Adrenal gland (tissue), 12 donors: ENCODE results near the gene SEZ6L2. TPM values are rescaled to one million over a fixed set of nuclear protein-coding genes. Genes with fewer than 3 reads are reported as not detected.

ENCODE experiments used
- DNase-seq, 7 donors: peaks; one replicate each; pipeline ENCODE4 v3.0.0-alpha.2; 2019 to 2020
- H3K27ac ChIP-seq, 5 donors: fragments of 200-600 bp; sonication (generic) in 4 of 5; 1 replicate in 3 of 5; 2 replicates in 2 of 5; pipeline versions ENCODE4 v1.5.1 to v1.8.0; 2016 to 2020; ENCODE audit warnings: mild to moderate bottlenecking in 1 of 5
- H3K27me3 ChIP-seq: fragments of 200-600 bp; 2 replicates; pipeline ENCODE4 v1.8.0; 2021
- H3K36me3 ChIP-seq, 2 donors: fragments of 200-600 bp; replicated peaks in 1 of 2; 1 replicate in 1 of 2; 2 replicates in 1 of 2; pipeline versions ENCODE4 v1.5.1 to v1.8.0; 2018 to 2022
- H3K4me1 ChIP-seq, 2 donors: fragments of 200-600 bp; replicated peaks in 1 of 2; 1 replicate in 1 of 2; 2 replicates in 1 of 2; pipeline versions ENCODE4 v1.5.1 to v1.8.0; 2018 to 2021
- H3K4me3 ChIP-seq, 4 donors: fragments of 200-600 bp; sonication (generic) in 3 of 4; one replicate each; pipeline ENCODE4 v1.5.1; 2016 to 2018
- H3K9me3 ChIP-seq, 3 donors: fragments of 200-600 bp; sonication (generic) in 1 of 3; replicated peaks in 1 of 3; 1 replicate in 2 of 3; 2 replicates in 1 of 3; pipeline versions ENCODE4 v1.5.1 to v1.8.0; 2016 to 2021
- POLR2A ChIP-seq, 2 donors: fragments of 450-650 bp; IDR thresholded peaks; one replicate each; pipeline ENCODE4 v1.6.1; 2017; ENCODE audit warnings: antibody characterized with exemption in 2 of 2, mild to moderate bottlenecking in 2 of 2, moderate library complexity in 1 of 2
- WGBS, 4 donors: extraction: QIAGEN DNeasy Blood & Tissue Kit in 2 of 4; methylation state at CpG; one replicate each; pipeline versions ENCODE4 v1.1.5 to v1.1.7; 2013 to 2017; 5-methylcytosine and 5-hydroxymethylcytosine counted together
- intact Hi-C, 2 donors: fragments of 100-400 bp; cut with DNase I; formaldehyde crosslinking; loops; one replicate each; pipeline versions ENCODE4 v1.14.1 to v1.15.0; 2022 to 2023
- polyA plus RNA-seq, 3 donors: library from polyadenylated mRNA; stranded (reverse); fragments of 200-250 nt in 2 of 3; fragments of 350-450 nt in 1 of 3; fragmentation: Illumina TruSeq in 1 of 3; extraction: RNeasy Lipid Tissue Mini Kit (QIAGEN cat#74804) in 1 of 3; gene quantifications; one replicate each; pipeline ENCODE4 v1.2.3, GENCODE V29; 2013 to 2014
- total RNA-seq, 9 donors: library from RNA; depleted of rRNA in 4 of 9; stranded (reverse); fragments of >200 nt in 4 of 9; fragments of 120-200 nt in 1 of 9; fragmentation: NEBNext Ultra II Directional in 1 of 9; extraction: Animal tissue kit (Norgen Biotek cat#: 25700) in 1 of 9; gene quantifications; one replicate each; pipeline versions ENCODE4 v1.1.0 to v1.2.4, GENCODE V29; 2013 to 2023
- TF ChIP-seq, protein P1 (sequence below), 6 experiments: fragments of 450-650 bp in 4 of 6; fragments of 200-600 bp in 2 of 6; sonication (generic) in 1 of 6; IDR thresholded peaks; 1 replicate in 5 of 6; 2 replicates in 1 of 6; pipeline versions ENCODE4 v1.5.1 to v1.8.0; 2016 to 2021; ENCODE audit warnings: antibody characterized with exemption in 6 of 6, mild to moderate bottlenecking in 2 of 6, moderate library complexity in 1 of 6
- donor health status: healthy with polysubstance abuse.
- donor health status: Bipolar disorder and iron deficiency.
- donor health status: DM: yes; HTN: yes; CAD: no.
- donor health status: DM: no; HTN: no; CAD: no.
- donor health status: DM: no; HTN: no; CAD: no.
- donor health status: DM: yes; HTN: yes; CAD: no.

The SEZ6L2 gene
- total and polyA plus RNA-seq, 12 donors, result 7.5 to 302 (median 36.2) TPM

DNA sequence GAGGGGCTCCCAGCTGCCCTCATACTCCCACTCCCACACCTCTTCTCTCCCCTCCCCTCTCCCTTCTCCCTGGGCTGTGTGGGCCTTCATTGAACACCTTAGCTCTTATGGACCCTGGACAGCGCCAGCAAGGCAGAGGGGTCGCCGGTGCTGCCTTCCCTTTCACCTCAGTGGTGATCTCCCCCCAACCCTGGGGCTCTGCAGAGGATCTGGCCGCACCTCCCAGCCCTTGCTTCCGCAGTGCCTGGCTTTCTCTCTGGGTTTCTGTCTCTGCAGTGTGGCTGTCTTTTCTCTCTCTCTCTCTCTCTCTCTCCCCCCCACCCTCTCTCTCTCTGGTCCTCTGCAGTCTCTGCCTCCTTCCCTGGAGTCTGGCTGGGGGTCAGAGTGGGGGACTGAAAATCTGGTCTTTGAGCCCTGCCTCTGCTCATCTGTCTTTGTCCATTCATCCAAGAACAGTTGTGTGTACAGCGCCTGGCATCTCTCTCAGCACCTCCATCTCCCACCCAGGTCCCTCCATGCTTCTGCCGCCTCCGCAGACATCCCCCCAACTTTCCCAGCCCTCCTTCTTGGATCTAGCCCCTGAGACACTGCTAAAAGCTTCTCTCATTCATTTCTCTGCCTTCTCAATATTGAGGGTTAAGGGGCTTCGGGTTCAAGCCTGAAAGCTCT lies 1.1 kb downstream of the SEZ6L2 start:
- TF ChIP-seq POLR2A (IDR thresholded peaks at IDR 0.05), result no peak
- TF ChIP-seq, protein P1, sequence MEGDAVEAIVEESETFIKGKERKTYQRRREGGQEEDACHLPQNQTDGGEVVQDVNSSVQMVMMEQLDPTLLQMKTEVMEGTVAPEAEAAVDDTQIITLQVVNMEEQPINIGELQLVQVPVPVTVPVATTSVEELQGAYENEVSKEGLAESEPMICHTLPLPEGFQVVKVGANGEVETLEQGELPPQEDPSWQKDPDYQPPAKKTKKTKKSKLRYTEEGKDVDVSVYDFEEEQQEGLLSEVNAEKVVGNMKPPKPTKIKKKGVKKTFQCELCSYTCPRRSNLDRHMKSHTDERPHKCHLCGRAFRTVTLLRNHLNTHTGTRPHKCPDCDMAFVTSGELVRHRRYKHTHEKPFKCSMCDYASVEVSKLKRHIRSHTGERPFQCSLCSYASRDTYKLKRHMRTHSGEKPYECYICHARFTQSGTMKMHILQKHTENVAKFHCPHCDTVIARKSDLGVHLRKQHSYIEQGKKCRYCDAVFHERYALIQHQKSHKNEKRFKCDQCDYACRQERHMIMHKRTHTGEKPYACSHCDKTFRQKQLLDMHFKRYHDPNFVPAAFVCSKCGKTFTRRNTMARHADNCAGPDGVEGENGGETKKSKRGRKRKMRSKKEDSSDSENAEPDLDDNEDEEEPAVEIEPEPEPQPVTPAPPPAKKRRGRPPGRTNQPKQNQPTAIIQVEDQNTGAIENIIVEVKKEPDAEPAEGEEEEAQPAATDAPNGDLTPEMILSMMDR (IDR thresholded peaks at IDR 0.05), result no peak
- Histone ChIP-seq H3K4me1 (peaks cover 10 to 14% of the 10 kb centered on the region in 2 donors), H3K9me3 (no peaks in the 10 kb centered on the region), H3K36me3 (no peaks in the 10 kb centered on the region), H3K4me3 (no peak overlapping the region), H3K27ac (peak overlapping the region in 1 of 5 donors; percentile 78), H3K27me3 (no peaks in the 10 kb centered on the region)
- WGBS, 4 donors, result 23 to 36% (median 31%) methylated on average over 9 of the region's 9 CpGs
- intact Hi-C loops, result no loop called here
- DNase-seq, result no peak

DNA sequence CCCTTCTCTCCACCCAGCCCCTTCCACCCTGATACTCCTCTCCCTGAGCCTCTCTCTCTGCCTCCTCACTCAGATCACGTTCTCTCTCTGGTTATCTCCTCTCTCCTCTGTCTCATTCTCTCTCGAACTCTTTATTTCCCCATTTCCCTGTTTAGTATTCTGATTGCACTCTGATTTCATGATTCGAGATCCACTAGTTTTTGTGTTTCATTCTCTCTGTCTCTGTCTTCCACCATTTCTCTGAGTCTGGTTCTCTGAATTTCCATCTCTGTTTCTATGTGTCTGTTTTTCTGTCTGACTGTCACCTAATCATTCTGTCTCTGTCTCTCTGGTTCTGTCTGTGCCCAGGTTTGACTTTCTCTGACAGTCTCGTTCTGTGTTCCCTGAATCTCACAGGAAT lies 2.0 kb downstream of the SEZ6L2 start:
- intact Hi-C loops, result no loop called here
- Histone ChIP-seq H3K27ac (no peak overlapping the region), H3K4me1 (peaks cover 10 to 14% of the 10 kb centered on the region in 2 donors), H3K4me3 (no peak overlapping the region), H3K9me3 (no peaks in the 10 kb centered on the region), H3K27me3 (no peaks in the 10 kb centered on the region), H3K36me3 (no peaks in the 10 kb centered on the region)
- no peak for DNase-seq
- TF ChIP-seq, protein P1 (IDR thresholded peaks at IDR 0.05), result no peak
- TF ChIP-seq POLR2A (IDR thresholded peaks at IDR 0.05), result no peak
- 54 to 73% (median 64%) methylated on average over 4 of the region's 4 CpGs for WGBS, 4 donors

DNA sequence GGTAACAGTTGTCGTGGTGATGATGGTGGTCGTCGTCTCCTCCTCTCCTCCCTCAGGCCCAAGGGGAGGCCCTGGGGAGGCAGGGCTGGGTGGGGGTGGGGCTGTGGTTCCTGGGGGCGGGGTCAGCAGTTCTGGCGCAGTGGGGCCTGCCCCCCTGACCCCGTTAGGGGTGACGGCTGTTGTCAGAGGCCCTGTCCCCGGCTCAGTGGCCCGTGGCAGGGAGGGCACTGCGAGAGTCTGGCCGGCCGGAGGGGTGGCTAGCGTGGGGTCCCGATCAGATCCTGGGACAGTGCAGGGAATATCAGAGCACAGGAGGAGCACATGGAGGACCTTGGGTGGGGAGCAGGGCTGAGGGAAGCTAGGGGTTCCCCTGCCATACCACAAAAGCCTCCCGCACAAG lies 2.5 kb downstream of the SEZ6L2 start:
- Histone ChIP-seq H3K4me1 (peaks cover 10 to 14% of the 10 kb centered on the region in 2 donors), H3K27ac (no peak overlapping the region), H3K27me3 (no peaks in the 10 kb centered on the region), H3K36me3 (no peaks in the 10 kb centered on the region), H3K9me3 (no peaks in the 10 kb centered on the region), H3K4me3 (no peak overlapping the region)
- intact Hi-C loops, result no loop called here
- no peak for TF ChIP-seq POLR2A (IDR thresholded peaks at IDR 0.05)
- TF ChIP-seq, protein P1 (IDR thresholded peaks at IDR 0.05), result no peak
- 48 to 53% (median 50%) methylated on average over 8 to 15 of the region's 15 CpGs for WGBS, 4 donors
- DNase-seq, result no peak

DNA sequence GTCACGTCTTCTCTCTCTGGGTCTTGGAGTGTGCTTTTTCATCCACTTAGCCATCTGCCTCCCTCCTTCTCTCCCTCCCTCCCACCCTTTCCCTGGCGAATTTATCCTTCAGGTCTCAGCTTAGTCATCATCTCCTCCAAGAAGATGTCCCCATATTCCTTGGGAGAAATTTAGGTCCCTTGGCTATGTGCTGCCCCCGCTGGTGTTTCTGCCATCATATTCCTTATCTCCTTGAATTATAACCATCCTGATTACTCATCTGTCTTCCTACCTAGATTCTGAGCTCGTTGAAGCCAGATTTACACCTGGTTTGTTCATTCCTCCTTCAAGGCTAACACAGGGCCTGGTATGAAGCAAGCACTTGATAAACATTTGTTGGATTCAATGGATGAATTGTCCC lies 5.0 kb downstream of the SEZ6L2 start:
- Histone ChIP-seq H3K27me3 (no peaks in the 10 kb centered on the region), H3K27ac (no peak overlapping the region), H3K4me3 (no peak overlapping the region), H3K36me3 (no peaks in the 10 kb centered on the region), H3K9me3 (no peaks in the 10 kb centered on the region), H3K4me1 (peaks cover 0 to 4% of the 10 kb centered on the region in 2 donors)
- no peak for TF ChIP-seq POLR2A (IDR thresholded peaks at IDR 0.05)
- TF ChIP-seq, protein P1 (IDR thresholded peaks at IDR 0.05), result no peak
- intact Hi-C loops, result no loop called here
- DNase-seq, result no peak
- WGBS, 4 donors, result 64 to 75% (median 68%) methylated on average over 4 of the region's 4 CpGs
